Uterus (tissue), 2 donors: Measurements from ENCODE around the gene TPRG1.

Experiments used
- POLR2A ChIP-seq, 2 donors: fragments of 450-650 bp; IDR thresholded peaks; one replicate each; pipeline ENCODE4 v1.6.1; 2016; ENCODE audit warnings: antibody characterized with exemption in 2 of 2, mild to moderate bottlenecking in 1 of 2, moderate library complexity in 1 of 2
- TF ChIP-seq, protein P1 (sequence below), 4 experiments: fragments of 200-600 bp in 2 of 4; fragments of 450-650 bp in 2 of 4; sonication (generic) in 2 of 4; IDR thresholded peaks; one replicate each; pipeline ENCODE4 v1.5.1; 2016 to 2019; ENCODE audit warnings: antibody characterized with exemption in 4 of 4, mild to moderate bottlenecking in 2 of 4, moderate library complexity in 1 of 4

DNA sequence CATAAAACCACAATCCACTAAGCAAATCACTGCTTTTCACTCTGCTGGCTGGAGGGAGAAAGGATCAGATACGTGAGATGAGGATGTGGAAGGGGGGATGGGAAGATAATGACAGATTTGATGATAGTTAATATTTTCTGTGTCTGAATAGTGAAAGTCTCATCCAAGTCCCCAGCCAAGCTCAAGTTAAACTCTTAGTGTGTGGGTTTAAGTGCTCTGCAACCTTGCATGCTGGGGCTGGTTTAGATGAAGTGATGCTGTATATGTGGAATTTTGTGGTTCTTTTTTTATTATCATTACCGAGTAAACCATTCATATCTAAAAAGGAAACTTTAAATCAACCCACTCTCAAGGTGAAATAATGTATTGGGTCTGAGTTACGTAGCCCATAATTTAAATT is 111.0 kb downstream of the TPRG1 start:
- TF ChIP-seq, protein P1, sequence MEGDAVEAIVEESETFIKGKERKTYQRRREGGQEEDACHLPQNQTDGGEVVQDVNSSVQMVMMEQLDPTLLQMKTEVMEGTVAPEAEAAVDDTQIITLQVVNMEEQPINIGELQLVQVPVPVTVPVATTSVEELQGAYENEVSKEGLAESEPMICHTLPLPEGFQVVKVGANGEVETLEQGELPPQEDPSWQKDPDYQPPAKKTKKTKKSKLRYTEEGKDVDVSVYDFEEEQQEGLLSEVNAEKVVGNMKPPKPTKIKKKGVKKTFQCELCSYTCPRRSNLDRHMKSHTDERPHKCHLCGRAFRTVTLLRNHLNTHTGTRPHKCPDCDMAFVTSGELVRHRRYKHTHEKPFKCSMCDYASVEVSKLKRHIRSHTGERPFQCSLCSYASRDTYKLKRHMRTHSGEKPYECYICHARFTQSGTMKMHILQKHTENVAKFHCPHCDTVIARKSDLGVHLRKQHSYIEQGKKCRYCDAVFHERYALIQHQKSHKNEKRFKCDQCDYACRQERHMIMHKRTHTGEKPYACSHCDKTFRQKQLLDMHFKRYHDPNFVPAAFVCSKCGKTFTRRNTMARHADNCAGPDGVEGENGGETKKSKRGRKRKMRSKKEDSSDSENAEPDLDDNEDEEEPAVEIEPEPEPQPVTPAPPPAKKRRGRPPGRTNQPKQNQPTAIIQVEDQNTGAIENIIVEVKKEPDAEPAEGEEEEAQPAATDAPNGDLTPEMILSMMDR (IDR thresholded peaks at IDR 0.05): no peak
- TF ChIP-seq POLR2A (IDR thresholded peaks at IDR 0.05): no peak
